WTC11 (cell line): ENCODE data around the gene SNX25. TPM values are rescaled to one million over a fixed set of nuclear protein-coding genes. Genes with fewer than 3 reads are reported as not detected.

ENCODE experiments used
- ATAC-seq: fragments of 200-7000 bp; cut with Tn5 transposase; 2 replicates; pipeline ENCODE4 v1.10.0; 2021; ENCODE audit warnings: mild to moderate bottlenecking, moderate library complexity
- CTCF ChIA-PET: fragments of 300-600 bp; sonication (Branson Sonifier 250); formaldehyde crosslinking; loops from one replicate; lab custom pipeline; 2021; ENCODE audit warnings: antibody characterized with exemption; lab: Charles Lee
- POLR2A ChIA-PET: fragments of 350-600 bp; sonication (Branson Sonifier 250); formaldehyde crosslinking; loops from one replicate; lab custom pipeline; 2021; ENCODE audit warnings: antibody characterized with exemption; lab: Charles Lee
- DNase-seq: peaks from one replicate; pipeline ENCODE4 v3.0.0; 2021; ENCODE audit warnings: low spot score
- H3K27ac Mint-ChIP-seq: 2 replicates; pipeline ENCODE4 v1.8.0; 2021; ENCODE audit warnings: mixed read lengths
- H3K27me3 Mint-ChIP-seq: 2 replicates; pipeline ENCODE4 v1.8.0; 2021; ENCODE audit warnings: low read depth, mild to moderate bottlenecking, moderate library complexity, mixed read lengths
- H3K36me3 Mint-ChIP-seq: 2 replicates; pipeline ENCODE4 v1.8.0; 2021; ENCODE audit warnings: mixed read lengths
- H3K4me1 Mint-ChIP-seq: 2 replicates; pipeline ENCODE4 v1.8.0; 2022; ENCODE audit warnings: mixed read lengths
- H3K4me3 Mint-ChIP-seq: 2 replicates; pipeline ENCODE4 v1.8.0; 2021; ENCODE audit warnings: mild to moderate bottlenecking, moderate library complexity, mixed read lengths
- H3K9me3 Mint-ChIP-seq: 2 replicates; pipeline ENCODE4 v1.8.0; 2021; ENCODE audit warnings: mixed read lengths
- ATF2 ChIP-seq: sonication (generic); formaldehyde crosslinking; IDR thresholded peaks from 2 replicates; pipeline ENCODE4 v1.8.1; 2022; ENCODE audit warnings: low read depth, missing genetic modification reagents, borderline replicate concordance
- CREM ChIP-seq: sonication (generic); formaldehyde crosslinking; IDR thresholded peaks from 2 replicates; pipeline ENCODE4 v1.8.1; 2022; ENCODE audit warnings: mild to moderate bottlenecking, missing genetic modification reagents, moderate library complexity
- ETV6 ChIP-seq: sonication (generic); formaldehyde crosslinking; IDR thresholded peaks from 2 replicates; pipeline ENCODE4 v1.8.1; 2022; ENCODE audit warnings: mild to moderate bottlenecking, missing genetic modification reagents
- FOXP1 ChIP-seq: sonication (generic); formaldehyde crosslinking; IDR thresholded peaks from 2 replicates; pipeline ENCODE4 v1.8.0; 2022; ENCODE audit warnings: missing genetic modification reagents, mild to moderate bottlenecking, moderate library complexity, borderline replicate concordance
- GABPB1 ChIP-seq: sonication (generic); formaldehyde crosslinking; IDR thresholded peaks from 2 replicates; pipeline ENCODE4 v1.8.1; 2023; ENCODE audit warnings: mild to moderate bottlenecking, missing genetic modification reagents
- GTF2I ChIP-seq: fragments of 250-450 bp; sonication (Bioruptor Pico); conservative IDR thresholded peaks from 2 replicates; pipeline ENCODE4 v1.4.0; 2021; ENCODE audit warnings: mild to moderate bottlenecking
- JUN ChIP-seq: sonication (generic); formaldehyde crosslinking; IDR thresholded peaks from 2 replicates; pipeline ENCODE4 v1.8.0; 2023; ENCODE audit warnings: mild to moderate bottlenecking, missing genetic modification reagents
- MYBL2 ChIP-seq: sonication (generic); formaldehyde crosslinking; IDR thresholded peaks from 2 replicates; pipeline ENCODE4 v1.8.1; 2023; ENCODE audit warnings: mild to moderate bottlenecking, moderate library complexity, missing genetic modification reagents
- PREB ChIP-seq: sonication (generic); formaldehyde crosslinking; IDR thresholded peaks from 2 replicates; pipeline ENCODE4 v1.8.1; 2022; ENCODE audit warnings: mild to moderate bottlenecking, missing genetic modification reagents, moderate library complexity, borderline replicate concordance
- RELA ChIP-seq: sonication (generic); formaldehyde crosslinking; IDR thresholded peaks from 2 replicates; pipeline ENCODE4 v1.8.1; 2022; ENCODE audit warnings: missing genetic modification reagents, mild to moderate bottlenecking, borderline replicate concordance
- SMAD3 ChIP-seq: sonication (generic); formaldehyde crosslinking; IDR thresholded peaks from 2 replicates; pipeline ENCODE4 v1.8.0; 2022; ENCODE audit warnings: missing genetic modification reagents, mild to moderate bottlenecking, borderline replicate concordance
- ZNF121 ChIP-seq: sonication (generic); formaldehyde crosslinking; IDR thresholded peaks from 2 replicates; pipeline ENCODE4 v1.8.0; 2023; ENCODE audit warnings: missing genetic modification reagents
- ZNF232 ChIP-seq: sonication (generic); formaldehyde crosslinking; IDR thresholded peaks from 2 replicates; pipeline ENCODE4 v1.8.0; 2022; ENCODE audit warnings: mild to moderate bottlenecking, missing genetic modification reagents
- ZNF532 ChIP-seq: fragments of 250-450 bp; sonication (Bioruptor Pico); IDR thresholded peaks from 2 replicates; pipeline ENCODE4 v1.9.0; 2021; ENCODE audit warnings: mild to moderate bottlenecking, borderline replicate concordance
- ZNF671 ChIP-seq: fragments of 250-450 bp; sonication (Bioruptor Pico); IDR thresholded peaks from 2 replicates; pipeline ENCODE4 v1.8.0; 2021; ENCODE audit warnings: mild to moderate bottlenecking
- ZSCAN18 ChIP-seq: fragments of 250-450 bp; sonication (Bioruptor Pico); IDR thresholded peaks from 2 replicates; pipeline ENCODE4 v2.1.2; 2022; ENCODE audit warnings: mild to moderate bottlenecking, moderate library complexity
- total RNA-seq: library from RNA; stranded (reverse); gene quantifications from 3 replicates; pipeline ENCODE4 v1.2.3, GENCODE V29; 2021
- TF ChIP-seq, protein P1 (sequence below): sonication (generic); formaldehyde crosslinking; IDR thresholded peaks from 2 replicates; pipeline ENCODE4 v1.8.0; 2022; ENCODE audit warnings: mild to moderate bottlenecking, missing genetic modification reagents
- TF ChIP-seq, protein P2 (sequence below): sonication (generic); formaldehyde crosslinking; IDR thresholded peaks from 2 replicates; pipeline ENCODE4 v1.8.1; 2023; ENCODE audit warnings: mild to moderate bottlenecking, missing genetic modification reagents

Gene SNX25
- total RNA-seq, 1 experiment from 2014 or later = 16.9 TPM

GRCh38 chr4:185283723-185284122, 74.3 kb downstream of the SNX25 start:
- H3K9me3 Mint-ChIP-seq = no peaks in the 10 kb centered on the region
- H3K4me1 Mint-ChIP-seq = peaks cover 9% of the 10 kb centered on the region
- H3K27ac Mint-ChIP-seq = no peak overlapping the region
- DNase-seq (no peak), ATAC-seq (no peak)
- no peaks in the 10 kb centered on the region for H3K27me3 Mint-ChIP-seq
- ChIA-PET CTCF (interaction anchor here (1.5 kb wide), 1 partner anchor 100 kb away, joined by 4 read pairs; no protein-coding TSS in a partner anchor), POLR2A (no interaction called here)
- no peaks in the 10 kb centered on the region for H3K36me3 Mint-ChIP-seq
- TF ChIP-seq JUN (no peak), SMAD3 (CRISPR knock-in tag) (no peak), ZNF671 (no peak), GTF2I (CRISPR knock-in tag) (no peak), MYBL2 (no peak), PREB (CRISPR knock-in tag) (no peak), ZNF232 (CRISPR knock-in tag) (no peak), CREM (CRISPR knock-in tag) (no peak)
- H3K4me3 Mint-ChIP-seq = no peak overlapping the region

GRCh38 chr4:185285632-185286393, 76.4 kb downstream of the SNX25 start:
- H3K4me3 Mint-ChIP-seq = no peak overlapping the region
- ATAC-seq (no peak), DNase-seq (no peak)
- no peaks in the 10 kb centered on the region for H3K27me3 Mint-ChIP-seq
- no peak for TF ChIP-seq ATF2 (CRISPR knock-in tag)
- TF ChIP-seq ZNF121 (CRISPR knock-in tag) = peak; percentile 54; the same call in 1 of the 2 replicates
- TF ChIP-seq ETV6 (CRISPR knock-in tag) = no peak
- ChIA-PET CTCF (interaction anchor here (1.9 kb wide), 1 partner anchor 102 kb away, joined by 6 read pairs; no protein-coding TSS in a partner anchor), POLR2A (no interaction called here)
- peaks cover 9% of the 10 kb centered on the region for H3K4me1 Mint-ChIP-seq
- H3K27ac Mint-ChIP-seq = no peak overlapping the region
- no peaks in the 10 kb centered on the region for H3K36me3 Mint-ChIP-seq
- no peaks in the 10 kb centered on the region for H3K9me3 Mint-ChIP-seq

DNA sequence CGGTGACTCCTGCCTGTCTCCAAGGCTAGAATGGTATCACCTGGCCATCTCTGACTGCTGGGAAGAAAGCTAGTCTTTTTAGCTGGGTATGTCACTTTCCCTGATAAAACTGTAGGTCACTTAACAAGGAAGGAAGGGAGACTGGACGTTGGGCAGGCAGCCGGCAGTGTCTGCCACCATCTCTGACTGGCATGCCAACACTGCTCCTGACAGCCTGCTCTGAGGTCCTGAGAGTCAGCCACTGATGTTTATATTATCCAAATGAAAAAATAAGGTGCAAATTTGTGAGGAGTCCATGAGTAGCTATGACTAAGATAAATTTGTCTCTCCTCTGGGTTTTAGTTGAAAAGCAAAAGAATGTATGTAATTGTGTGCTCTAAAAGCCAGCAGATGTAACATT, 77.2 kb downstream of the SNX25 start:
- H3K4me3 Mint-ChIP-seq = no peak overlapping the region
- no peaks in the 10 kb centered on the region for H3K9me3 Mint-ChIP-seq
- H3K4me1 Mint-ChIP-seq = peaks cover 9% of the 10 kb centered on the region
- no peak for TF ChIP-seq ZSCAN18 (CRISPR knock-in tag)
- TF ChIP-seq, all 79 proteins: peak for 0
- ChIA-PET POLR2A (no interaction called here), CTCF (interaction anchor here (1.9 kb wide), 1 partner anchor 103 kb away, joined by 6 read pairs; no protein-coding TSS in a partner anchor)
- H3K27ac Mint-ChIP-seq = peak overlapping the region; percentile 48; the same call in 1 of the 2 replicates
- peaks cover 1% of the 10 kb centered on the region for H3K36me3 Mint-ChIP-seq
- no peak for DNase-seq
- no peaks in the 10 kb centered on the region for H3K27me3 Mint-ChIP-seq
- no peak for ATAC-seq

DNA sequence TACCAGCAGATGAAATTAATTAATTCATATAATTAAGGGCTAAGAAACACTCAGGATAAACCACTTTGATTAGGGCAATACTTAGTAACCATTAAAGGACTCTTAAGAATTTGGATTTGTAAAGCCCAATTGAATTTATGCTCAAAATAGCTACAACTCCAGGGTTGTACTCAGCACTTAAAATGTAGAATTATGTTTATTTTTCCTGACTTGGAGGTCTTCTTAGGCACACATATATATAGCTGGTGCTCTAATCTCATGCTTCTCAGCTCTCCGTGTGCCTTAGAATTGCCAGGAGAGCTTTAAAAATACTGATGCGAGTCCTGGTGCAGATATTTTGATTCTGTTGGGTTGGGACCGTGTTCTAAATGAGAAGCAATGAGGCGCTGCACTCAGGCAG, 77.6 kb downstream of the SNX25 start:
- H3K27ac Mint-ChIP-seq = no peak overlapping the region
- TF ChIP-seq JUN = no peak
- TF ChIP-seq, protein P1, sequence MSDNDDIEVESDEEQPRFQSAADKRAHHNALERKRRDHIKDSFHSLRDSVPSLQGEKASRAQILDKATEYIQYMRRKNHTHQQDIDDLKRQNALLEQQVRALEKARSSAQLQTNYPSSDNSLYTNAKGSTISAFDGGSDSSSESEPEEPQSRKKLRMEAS (CRISPR knock-in tag) = no peak
- no peak for TF ChIP-seq GABPB1 (CRISPR knock-in tag)
- TF ChIP-seq, protein P2, sequence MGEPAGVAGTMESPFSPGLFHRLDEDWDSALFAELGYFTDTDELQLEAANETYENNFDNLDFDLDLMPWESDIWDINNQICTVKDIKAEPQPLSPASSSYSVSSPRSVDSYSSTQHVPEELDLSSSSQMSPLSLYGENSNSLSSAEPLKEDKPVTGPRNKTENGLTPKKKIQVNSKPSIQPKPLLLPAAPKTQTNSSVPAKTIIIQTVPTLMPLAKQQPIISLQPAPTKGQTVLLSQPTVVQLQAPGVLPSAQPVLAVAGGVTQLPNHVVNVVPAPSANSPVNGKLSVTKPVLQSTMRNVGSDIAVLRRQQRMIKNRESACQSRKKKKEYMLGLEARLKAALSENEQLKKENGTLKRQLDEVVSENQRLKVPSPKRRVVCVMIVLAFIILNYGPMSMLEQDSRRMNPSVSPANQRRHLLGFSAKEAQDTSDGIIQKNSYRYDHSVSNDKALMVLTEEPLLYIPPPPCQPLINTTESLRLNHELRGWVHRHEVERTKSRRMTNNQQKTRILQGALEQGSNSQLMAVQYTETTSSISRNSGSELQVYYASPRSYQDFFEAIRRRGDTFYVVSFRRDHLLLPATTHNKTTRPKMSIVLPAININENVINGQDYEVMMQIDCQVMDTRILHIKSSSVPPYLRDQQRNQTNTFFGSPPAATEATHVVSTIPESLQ = no peak
- TF ChIP-seq ZNF532 = no peak
- no peak for TF ChIP-seq FOXP1 (CRISPR knock-in tag)
- no peak for TF ChIP-seq RELA (CRISPR knock-in tag)
- no peaks in the 10 kb centered on the region for H3K9me3 Mint-ChIP-seq
- H3K4me1 Mint-ChIP-seq = peaks cover 9% of the 10 kb centered on the region
- ChIA-PET POLR2A (no interaction called here), CTCF (interaction anchor here (1.9 kb wide), 1 partner anchor 104 kb away, joined by 6 read pairs; no protein-coding TSS in a partner anchor)
- peaks cover 6% of the 10 kb centered on the region for H3K36me3 Mint-ChIP-seq
- no peak overlapping the region for H3K4me3 Mint-ChIP-seq
- ATAC-seq = no peak
- H3K27me3 Mint-ChIP-seq = no peaks in the 10 kb centered on the region
- DNase-seq = no peak
